ENCODE data around the gene RMND5A.

RMND5A gene

GRCh38 chr2:86686460-86686859, 33.6 kb upstream of the RMND5A start (continued):
- TF ChIP-seq, protein P1, sequence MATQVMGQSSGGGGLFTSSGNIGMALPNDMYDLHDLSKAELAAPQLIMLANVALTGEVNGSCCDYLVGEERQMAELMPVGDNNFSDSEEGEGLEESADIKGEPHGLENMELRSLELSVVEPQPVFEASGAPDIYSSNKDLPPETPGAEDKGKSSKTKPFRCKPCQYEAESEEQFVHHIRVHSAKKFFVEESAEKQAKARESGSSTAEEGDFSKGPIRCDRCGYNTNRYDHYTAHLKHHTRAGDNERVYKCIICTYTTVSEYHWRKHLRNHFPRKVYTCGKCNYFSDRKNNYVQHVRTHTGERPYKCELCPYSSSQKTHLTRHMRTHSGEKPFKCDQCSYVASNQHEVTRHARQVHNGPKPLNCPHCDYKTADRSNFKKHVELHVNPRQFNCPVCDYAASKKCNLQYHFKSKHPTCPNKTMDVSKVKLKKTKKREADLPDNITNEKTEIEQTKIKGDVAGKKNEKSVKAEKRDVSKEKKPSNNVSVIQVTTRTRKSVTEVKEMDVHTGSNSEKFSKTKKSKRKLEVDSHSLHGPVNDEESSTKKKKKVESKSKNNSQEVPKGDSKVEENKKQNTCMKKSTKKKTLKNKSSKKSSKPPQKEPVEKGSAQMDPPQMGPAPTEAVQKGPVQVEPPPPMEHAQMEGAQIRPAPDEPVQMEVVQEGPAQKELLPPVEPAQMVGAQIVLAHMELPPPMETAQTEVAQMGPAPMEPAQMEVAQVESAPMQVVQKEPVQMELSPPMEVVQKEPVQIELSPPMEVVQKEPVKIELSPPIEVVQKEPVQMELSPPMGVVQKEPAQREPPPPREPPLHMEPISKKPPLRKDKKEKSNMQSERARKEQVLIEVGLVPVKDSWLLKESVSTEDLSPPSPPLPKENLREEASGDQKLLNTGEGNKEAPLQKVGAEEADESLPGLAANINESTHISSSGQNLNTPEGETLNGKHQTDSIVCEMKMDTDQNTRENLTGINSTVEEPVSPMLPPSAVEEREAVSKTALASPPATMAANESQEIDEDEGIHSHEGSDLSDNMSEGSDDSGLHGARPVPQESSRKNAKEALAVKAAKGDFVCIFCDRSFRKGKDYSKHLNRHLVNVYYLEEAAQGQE (tag by site-specific recombination; IDR thresholded peaks at IDR 0.05), result peak; percentile 47; the same call in 1 of the 2 replicates
- TF ChIP-seq ZNF140 (tag by site-specific recombination; IDR thresholded peaks at IDR 0.05) (peak; percentile 51; the same call in 1 of the 2 replicates), ZNF426 (tag by site-specific recombination; IDR thresholded peaks at IDR 0.05) (peak; percentile 59), ZNF394 (tag by site-specific recombination; IDR thresholded peaks at IDR 0.05; ENCODE audit: borderline replicate concordance) (peak; percentile 63; the same call in 1 of the 2 replicates)

- TF ChIP-seq GLIS1 (tag by site-specific recombination; IDR thresholded peaks at IDR 0.05) (no peak), ZBTB7A (tag by site-specific recombination; IDR thresholded peaks at IDR 0.05; ENCODE audit: low read depth) (no peak), ZNF248 (tag by site-specific recombination; IDR thresholded peaks at IDR 0.05) (no peak), HOXD13 (CRISPR knock-in tag; IDR thresholded peaks at IDR 0.05; ENCODE audit: borderline replicate concordance) (no peak), ZNF133 (tag by site-specific recombination; IDR thresholded peaks at IDR 0.05) (no peak), ZIC2 (tag by site-specific recombination; IDR thresholded peaks at IDR 0.05) (no peak)
- TF ChIP-seq, protein P2, sequence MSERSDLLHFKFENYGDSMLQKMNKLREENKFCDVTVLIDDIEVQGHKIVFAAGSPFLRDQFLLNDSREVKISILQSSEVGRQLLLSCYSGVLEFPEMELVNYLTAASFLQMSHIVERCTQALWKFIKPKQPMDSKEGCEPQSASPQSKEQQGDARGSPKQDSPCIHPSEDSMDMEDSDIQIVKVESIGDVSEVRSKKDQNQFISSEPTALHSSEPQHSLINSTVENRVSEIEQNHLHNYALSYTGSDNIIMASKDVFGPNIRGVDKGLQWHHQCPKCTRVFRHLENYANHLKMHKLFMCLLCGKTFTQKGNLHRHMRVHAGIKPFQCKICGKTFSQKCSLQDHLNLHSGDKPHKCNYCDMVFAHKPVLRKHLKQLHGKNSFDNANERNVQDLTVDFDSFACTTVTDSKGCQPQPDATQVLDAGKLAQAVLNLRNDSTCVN (tag by site-specific recombination; optimal IDR thresholded peaks at IDR 0.05), result no peak
- Histone ChIP-seq H3K9me3 (ENCODE audit: control insufficient read depth, insufficient read depth, low read depth, low read length) (no peaks in the 10 kb centered on the region), H3K27ac (ENCODE audit: extremely low read depth, low read depth, low read length) (no peak overlapping the region), H3K36me3 (ENCODE audit: control insufficient read depth in 2 of 2, insufficient read depth in 1 of 2, low read length in 2 of 2) (no peaks in the 10 kb centered on the region), H3K4me3 (ENCODE audit: low read depth, low read length) (no peak overlapping the region), H3K4me1 (ENCODE audit: control insufficient read depth, insufficient read depth, low read length) (no peaks in the 10 kb centered on the region)
- POLR2A ChIA-PET, result no interaction called here
- CTCF ChIA-PET, result no interaction called here
Observed at GRCh38 chr2:86686905-86687304, 33.2 kb upstream of the RMND5A start.

DNA sequence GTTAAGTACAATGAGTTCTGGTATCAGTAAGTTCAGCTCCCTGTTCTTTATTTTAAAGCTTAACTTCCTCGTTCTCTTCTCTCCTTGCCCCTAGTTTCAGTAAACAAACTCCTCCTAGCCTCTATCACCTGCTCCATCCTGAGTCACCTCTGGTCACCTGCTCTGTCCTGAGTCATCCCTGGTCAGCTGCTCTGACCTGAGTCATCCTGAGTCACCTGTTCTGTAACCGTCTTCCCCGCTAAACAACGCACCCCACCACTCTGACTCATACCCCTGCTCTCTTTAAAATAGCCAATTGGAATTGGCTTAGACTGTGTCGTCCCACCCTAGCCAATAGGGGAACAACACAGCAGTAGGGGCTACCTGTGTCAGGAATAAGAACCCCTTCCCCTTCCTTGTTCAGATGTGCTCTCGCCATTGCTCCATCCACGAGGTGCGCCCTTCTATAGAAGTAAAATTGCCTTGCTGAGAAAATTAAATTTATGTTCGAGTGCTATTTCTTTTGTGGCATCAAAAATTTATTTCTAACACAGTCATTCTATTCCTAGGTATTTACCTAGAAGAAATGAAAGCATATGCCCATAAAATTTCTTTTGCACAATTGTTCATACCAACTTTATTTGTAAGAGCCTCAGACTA, 24.9 kb upstream of the RMND5A start:
- ChIA-PET POLR2A (no interaction called here), CTCF (no interaction called here)
- H3K4me1 ChIP-seq (ENCODE audit: control insufficient read depth, insufficient read depth, low read length), result no peaks in the 10 kb centered on the region
- H3K36me3 ChIP-seq (ENCODE audit: control insufficient read depth in 2 of 2, insufficient read depth in 1 of 2, low read length in 2 of 2), result no peaks in the 10 kb centered on the region
- H3K9me3 ChIP-seq (ENCODE audit: control insufficient read depth, insufficient read depth, low read depth, low read length), result no peaks in the 10 kb centered on the region
- no peak overlapping the region for H3K4me3 ChIP-seq (ENCODE audit: low read depth, low read length)
- H3K27ac ChIP-seq (ENCODE audit: extremely low read depth, low read depth, low read length), result no peak overlapping the region
- TF ChIP-seq SP3 (tag by site-specific recombination; IDR thresholded peaks at IDR 0.05) (peak; percentile 68), ZFP37 (tag by site-specific recombination; IDR thresholded peaks at IDR 0.05) (0 out of 2 replicates have a peak, but pooled peaks have one; percentile 30), SCRT2 (tag by site-specific recombination; IDR thresholded peaks at IDR 0.05) (peak; percentile 74), ZNF184 (tag by site-specific recombination; IDR thresholded peaks at IDR 0.05) (peak; percentile 47; the same call in 1 of the 2 replicates), SETDB1 (IDR thresholded peaks at IDR 0.05; ENCODE audit: insufficient read length, low read length) (peak; percentile 96), ZNF202 (tag by site-specific recombination; IDR thresholded peaks at IDR 0.05; ENCODE audit: borderline replicate concordance) (no peak), KLF8 (tag by site-specific recombination; IDR thresholded peaks at IDR 0.05) (peak; percentile 78), SP7 (tag by site-specific recombination; IDR thresholded peaks at IDR 0.05) (peak; percentile 53; the same call in 1 of the 2 replicates), ZNF366 (tag by site-specific recombination; conservative IDR thresholded peaks at IDR 0.05) (peak; percentile 83), ZNF140 (tag by site-specific recombination; IDR thresholded peaks at IDR 0.05) (no peak), PATZ1 (tag by site-specific recombination; IDR thresholded peaks at IDR 0.05) (0 out of 2 replicates have a peak, but pooled peaks have one; percentile 26), KLF10 (tag by site-specific recombination; IDR thresholded peaks at IDR 0.05) (no peak), SP2 (tag by site-specific recombination; IDR thresholded peaks at IDR 0.05) (0 out of 2 replicates have a peak, but pooled peaks have one; percentile 16)
- TF ChIP-seq, protein P3, sequence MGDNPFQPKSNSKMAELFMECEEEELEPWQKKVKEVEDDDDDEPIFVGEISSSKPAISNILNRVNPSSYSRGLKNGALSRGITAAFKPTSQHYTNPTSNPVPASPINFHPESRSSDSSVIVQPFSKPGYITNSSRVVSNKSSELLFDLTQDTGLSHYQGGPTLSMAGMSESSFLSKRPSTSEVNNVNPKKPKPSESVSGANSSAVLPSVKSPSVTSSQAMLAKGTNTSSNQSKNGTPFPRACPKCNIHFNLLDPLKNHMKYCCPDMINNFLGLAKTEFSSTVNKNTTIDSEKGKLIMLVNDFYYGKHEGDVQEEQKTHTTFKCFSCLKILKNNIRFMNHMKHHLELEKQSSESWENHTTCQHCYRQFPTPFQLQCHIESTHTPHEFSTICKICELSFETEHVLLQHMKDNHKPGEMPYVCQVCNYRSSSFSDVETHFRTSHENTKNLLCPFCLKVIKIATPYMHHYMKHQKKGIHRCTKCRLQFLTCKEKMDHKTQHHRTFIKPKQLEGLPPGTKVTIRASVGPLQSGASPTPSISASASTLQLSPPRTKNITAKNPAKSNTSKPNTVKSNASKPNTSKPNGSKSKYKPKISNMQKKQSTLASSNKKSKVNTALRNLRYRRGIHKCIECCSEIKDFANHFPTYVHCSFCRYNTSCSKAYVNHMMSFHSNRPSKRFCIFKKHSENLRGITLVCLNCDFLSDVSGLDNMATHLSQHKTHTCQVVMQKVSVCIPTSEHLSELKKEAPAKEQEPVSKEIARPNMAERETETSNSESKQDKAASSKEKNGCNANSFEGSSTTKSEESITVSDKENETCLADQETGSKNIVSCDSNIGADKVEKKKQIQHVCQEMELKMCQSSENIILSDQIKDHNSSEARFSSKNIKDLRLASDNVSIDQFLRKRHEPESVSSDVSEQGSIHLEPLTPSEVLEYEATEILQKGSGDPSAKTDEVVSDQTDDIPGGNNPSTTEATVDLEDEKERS (tag by site-specific recombination; IDR thresholded peaks at IDR 0.05), result peak; percentile 55; the same call in 1 of the 2 replicates
